Measurements from ENCODE around the gene ADAMTS2.

The ADAMTS2 gene

GRCh38 chr5:179080724-179081123 lies 264.5 kb downstream of the ADAMTS2 start:
- Histone ChIP-seq H4K20me1 (ENCODE audit: insufficient read depth, low read length) (no peaks in the 10 kb centered on the region), H3K36me3 (ENCODE audit: insufficient read depth, low read length) (no peaks in the 10 kb centered on the region), H3K27me3 (ENCODE audit: insufficient read depth, low read length, poor library complexity) (no peaks in the 10 kb centered on the region), H3K9me3 (ENCODE audit: insufficient read depth, low read length, severe bottlenecking) (peaks cover 20% of the 10 kb centered on the region), H3K79me2 (ENCODE audit: insufficient read depth, low read length) (no peaks in the 10 kb centered on the region), H3K4me3 (ENCODE audit: low read depth in 1 of 2, low read length in 2 of 2) (no peak overlapping the region), H3K27ac (ENCODE audit: low read length) (no peak overlapping the region), H3K9ac (ENCODE audit: low read depth, low read length) (no peak overlapping the region), H3K4me1 (ENCODE audit: insufficient read depth, low read length) (no peaks in the 10 kb centered on the region), H2AFZ (ENCODE audit: low read depth, low read length) (no peak overlapping the region), H3K4me2 (ENCODE audit: insufficient read depth, low read length) (no peak overlapping the region)
- ATAC-seq (ENCODE audit: insufficient read depth, low read depth) (no peak), DNase-seq (no peak)
- TF ChIP-seq EZH2 (IDR thresholded peaks at IDR 0.05; ENCODE audit: borderline replicate concordance, low read depth, low read length, severe bottlenecking) (no peak), CTCF (IDR thresholded peaks at IDR 0.05; ENCODE audit: borderline replicate concordance, extremely low read depth, low read length, poor library complexity, severe bottlenecking) (no peak)

DNA sequence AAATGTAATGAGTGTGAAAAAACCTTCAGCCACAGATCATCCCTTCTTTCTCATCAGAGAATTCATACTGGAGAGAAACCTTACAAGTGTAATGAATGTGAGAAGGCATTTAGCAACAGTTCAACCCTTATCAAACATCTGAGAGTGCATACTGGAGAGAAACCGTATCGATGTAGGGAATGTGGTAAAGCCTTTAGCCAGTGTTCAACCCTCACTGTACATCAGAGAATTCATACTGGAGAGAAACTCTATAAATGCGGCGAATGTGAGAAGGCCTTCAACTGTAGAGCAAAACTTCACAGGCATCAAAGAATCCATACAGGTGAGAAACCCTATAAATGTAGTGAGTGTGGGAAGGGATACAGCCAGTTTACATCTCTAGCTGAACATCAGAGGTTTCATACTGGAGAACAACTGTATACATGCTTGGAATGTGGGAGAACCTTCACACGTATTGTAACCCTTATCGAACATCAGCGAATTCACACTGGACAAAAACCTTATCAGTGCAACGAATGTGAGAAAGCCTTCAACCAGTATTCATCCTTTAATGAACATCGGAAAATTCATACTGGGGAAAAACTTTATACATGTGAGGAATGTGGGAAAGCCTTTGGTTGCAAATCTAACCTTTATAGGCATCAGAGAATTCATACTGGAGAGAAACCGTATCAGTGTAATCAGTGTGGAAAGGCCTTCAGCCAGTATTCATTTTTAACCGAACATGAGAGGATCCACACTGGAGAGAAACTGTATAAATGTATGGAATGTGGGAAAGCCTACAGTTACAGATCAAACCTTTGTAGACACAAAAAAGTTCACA lies 265.9 kb downstream of the ADAMTS2 start:
- Histone ChIP-seq H3K9ac (ENCODE audit: low read depth, low read length) (no peak overlapping the region), H3K27ac (ENCODE audit: low read length) (no peak overlapping the region), H3K27me3 (ENCODE audit: insufficient read depth, low read length, poor library complexity) (no peaks in the 10 kb centered on the region), H3K79me2 (ENCODE audit: insufficient read depth, low read length) (no peaks in the 10 kb centered on the region), H3K4me3 (ENCODE audit: low read depth in 1 of 2, low read length in 2 of 2) (no peak overlapping the region), H3K4me2 (ENCODE audit: insufficient read depth, low read length) (no peak overlapping the region), H3K9me3 (ENCODE audit: insufficient read depth, low read length, severe bottlenecking) (peaks cover 20% of the 10 kb centered on the region), H3K36me3 (ENCODE audit: insufficient read depth, low read length) (no peaks in the 10 kb centered on the region), H2AFZ (ENCODE audit: low read depth, low read length) (no peak overlapping the region), H3K4me1 (ENCODE audit: insufficient read depth, low read length) (no peaks in the 10 kb centered on the region), H4K20me1 (ENCODE audit: insufficient read depth, low read length) (no peaks in the 10 kb centered on the region)
- ATAC-seq (ENCODE audit: insufficient read depth, low read depth) (no peak), DNase-seq (no peak)
- no peak for TF ChIP-seq CTCF (IDR thresholded peaks at IDR 0.05; ENCODE audit: borderline replicate concordance, extremely low read depth, low read length, poor library complexity, severe bottlenecking)
- TF ChIP-seq EZH2 (IDR thresholded peaks at IDR 0.05; ENCODE audit: borderline replicate concordance, low read depth, low read length, severe bottlenecking): no peak

GRCh38 chr5:179065703-179066102 lies 279.6 kb downstream of the ADAMTS2 start:
- Histone ChIP-seq H3K9me3 (ENCODE audit: insufficient read depth, low read length, severe bottlenecking) (no peaks in the 10 kb centered on the region), H3K4me1 (ENCODE audit: insufficient read depth, low read length) (no peaks in the 10 kb centered on the region), H3K27me3 (ENCODE audit: insufficient read depth, low read length, poor library complexity) (no peaks in the 10 kb centered on the region), H3K9ac (ENCODE audit: low read depth, low read length) (no peak overlapping the region), H2AFZ (ENCODE audit: low read depth, low read length) (no peak overlapping the region), H3K36me3 (ENCODE audit: insufficient read depth, low read length) (no peaks in the 10 kb centered on the region), H3K4me2 (ENCODE audit: insufficient read depth, low read length) (no peak overlapping the region), H3K4me3 (ENCODE audit: low read depth in 1 of 2, low read length in 2 of 2) (no peak overlapping the region), H3K79me2 (ENCODE audit: insufficient read depth, low read length) (no peaks in the 10 kb centered on the region), H3K27ac (ENCODE audit: low read length) (no peak overlapping the region), H4K20me1 (ENCODE audit: insufficient read depth, low read length) (no peaks in the 10 kb centered on the region)
- ATAC-seq (ENCODE audit: insufficient read depth, low read depth): no peak
- TF ChIP-seq EZH2 (IDR thresholded peaks at IDR 0.05; ENCODE audit: borderline replicate concordance, low read depth, low read length, severe bottlenecking) (no peak), CTCF (IDR thresholded peaks at IDR 0.05; ENCODE audit: borderline replicate concordance, extremely low read depth, low read length, poor library complexity, severe bottlenecking) (peak; percentile 51)
- DNase-seq: no peak

Data from DND-41 (cell line).